HG03280 (cell line): ENCODE measurements around the gene DCAKD.

Experiments
- ATAC-seq: cut with Tn5 transposase; IDR thresholded peaks from one replicate; pipeline ENCODE4 v1.9.1; 2021; ENCODE audit warnings: mild to moderate bottlenecking, moderate library complexity; ENCODE audit not compliant: unreplicated experiment

The DCAKD gene

GRCh38 chr17:45032174-45032541, 19.3 kb downstream of the DCAKD start:
- no peak for ATAC-seq

GRCh38 chr17:45031231-45032173, 19.9 kb downstream of the DCAKD start:
- no peak for ATAC-seq

- ATAC-seq: no peak
Measured at GRCh38 chr17:45030733-45031132, 20.7 kb downstream of the DCAKD start.

- no peak for ATAC-seq
Measured at GRCh38 chr17:45029758-45030423, 21.5 kb downstream of the DCAKD start.

- ATAC-seq: no peak
Measured at GRCh38 chr17:45029096-45029495, 22.3 kb downstream of the DCAKD start.

GRCh38 chr17:45022655-45023339, 28.6 kb downstream of the DCAKD start:
- no peak for ATAC-seq

GRCh38 chr17:45022288-45022648, 29.2 kb downstream of the DCAKD start:
- no peak for ATAC-seq

- ATAC-seq: peak; percentile 58
Measured at GRCh38 chr17:45021607-45022287, 29.7 kb downstream of the DCAKD start.

GRCh38 chr17:45020354-45021138, 30.9 kb downstream of the DCAKD start:
- no peak for ATAC-seq

GRCh38 chr17:45018848-45019711, 32.4 kb downstream of the DCAKD start:
- ATAC-seq: no peak

GRCh38 chr17:45018514-45018847, 33.0 kb downstream of the DCAKD start:
- no peak for ATAC-seq

- ATAC-seq: no peak
Measured at GRCh38 chr17:45016823-45017222, 34.6 kb downstream of the DCAKD start.

- ATAC-seq: no peak
Measured at GRCh38 chr17:45016237-45016636, 35.2 kb downstream of the DCAKD start.

GRCh38 chr17:45013021-45013997, 38.1 kb downstream of the DCAKD start:
- ATAC-seq: no peak

GRCh38 chr17:45011767-45012166, 39.7 kb downstream of the DCAKD start:
- no peak for ATAC-seq

- ATAC-seq: no peak
Measured at GRCh38 chr17:45009676-45010467, 41.6 kb downstream of the DCAKD start.

- ATAC-seq: no peak
Measured at GRCh38 chr17:45008216-45008615, 43.2 kb downstream of the DCAKD start.
